Right lobe of liver (tissue), 6 donors: ENCODE measurements around the gene NCAM2. TPM values are rescaled to one million over a fixed set of nuclear protein-coding genes. Genes with fewer than 3 reads are reported as not detected.

Experiments used
- ATAC-seq, 4 donors: fragments of 200-7000 bp; cut with Tn5 transposase; one replicate each; pipeline ENCODE4 v1.9.1; 2020; ENCODE audit warnings: mild to moderate bottlenecking in 4 of 4, moderate library complexity in 4 of 4
- DNase-seq, 3 donors: peaks; one replicate each; pipeline ENCODE4 v3.0.0-alpha.2; 2020
- H3K27ac ChIP-seq, 3 donors: fragments of 200-600 bp; one replicate each; pipeline ENCODE4 v1.8.0; 2022
- H3K27me3 ChIP-seq, 2 donors: fragments of 200-600 bp; one replicate each; pipeline ENCODE4 v1.8.0; 2022
- H3K36me3 ChIP-seq, 4 donors: fragments of 200-600 bp; sonication (generic) in 1 of 4; one replicate each; pipeline versions ENCODE4 v1.5.1 to v1.8.0; 2017 to 2022; ENCODE audit warnings: control low read depth in 1 of 4
- H3K4me1 ChIP-seq, 4 donors: fragments of 200-600 bp; sonication (generic) in 1 of 4; one replicate each; pipeline versions ENCODE4 v1.5.1 to v1.8.0; 2017 to 2022; ENCODE audit warnings: control low read depth in 1 of 4
- H3K4me3 ChIP-seq, 3 donors: fragments of 200-600 bp; one replicate each; pipeline ENCODE4 v1.8.0; 2022
- H3K9me3 ChIP-seq, 4 donors: fragments of 200-600 bp; sonication (generic) in 1 of 4; one replicate each; pipeline versions ENCODE4 v1.5.1 to v1.8.0; 2017 to 2022; ENCODE audit warnings: control low read depth in 1 of 4
- POLR2A ChIP-seq: fragments of 450-650 bp; IDR thresholded peaks from one replicate; pipeline ENCODE4 v1.6.1; 2017; ENCODE audit warnings: antibody characterized with exemption, mild to moderate bottlenecking
- WGBS: methylation state at CpG from one replicate; pipeline ENCODE4 v1.1.6; 2018; ENCODE audit warnings: low coverage, low lambda C conversion rate; ENCODE audit not compliant: insufficient coverage; ENCODE audit errors: missing lambda C conversion rate; 5-methylcytosine and 5-hydroxymethylcytosine counted together
- intact Hi-C, 2 donors: fragments of 100-400 bp; cut with DNase I; formaldehyde crosslinking; loops; one replicate each; pipeline versions ENCODE4 v1.11.2 to v1.14.1; 2022
- total RNA-seq, 6 experiments: library from RNA; depleted of rRNA in 2 of 6; stranded (reverse); fragments of >200 nt in 2 of 6; fragmentation: NEBNext Ultra II Directional in 3 of 6; extraction: Animal tissue kit (Norgen Biotek cat#: 25700) in 3 of 6; gene quantifications; one replicate each; pipeline versions ENCODE4 v1.1.0 to v1.2.4, GENCODE V29; 2016 to 2023
- TF ChIP-seq, protein P1 (sequence below), 4 donors: fragments of 200-600 bp in 3 of 4; fragments of 450-650 bp in 1 of 4; IDR thresholded peaks; one replicate each; pipeline versions ENCODE4 v1.5.1 to v1.8.0; 2016 to 2022; ENCODE audit warnings: antibody characterized with exemption in 4 of 4, mild to moderate bottlenecking in 2 of 4
- donor health status: DM: no; HTN: yes; CAD: no.
- donor health status: DM: no; HTN: no; CAD: no.
- donor health status: DM: no; HTN: no; CAD: no.
- donor health status: DM: no; HTN: yes; CAD: no.
- donor health status: DM: no; HTN: yes; CAD: no.

Gene NCAM2
- total RNA-seq, 6 experiments from 2014 or later = 0.38 to 1.4 (median 0.81) TPM; not detected in 2

- TF ChIP-seq, protein P1, sequence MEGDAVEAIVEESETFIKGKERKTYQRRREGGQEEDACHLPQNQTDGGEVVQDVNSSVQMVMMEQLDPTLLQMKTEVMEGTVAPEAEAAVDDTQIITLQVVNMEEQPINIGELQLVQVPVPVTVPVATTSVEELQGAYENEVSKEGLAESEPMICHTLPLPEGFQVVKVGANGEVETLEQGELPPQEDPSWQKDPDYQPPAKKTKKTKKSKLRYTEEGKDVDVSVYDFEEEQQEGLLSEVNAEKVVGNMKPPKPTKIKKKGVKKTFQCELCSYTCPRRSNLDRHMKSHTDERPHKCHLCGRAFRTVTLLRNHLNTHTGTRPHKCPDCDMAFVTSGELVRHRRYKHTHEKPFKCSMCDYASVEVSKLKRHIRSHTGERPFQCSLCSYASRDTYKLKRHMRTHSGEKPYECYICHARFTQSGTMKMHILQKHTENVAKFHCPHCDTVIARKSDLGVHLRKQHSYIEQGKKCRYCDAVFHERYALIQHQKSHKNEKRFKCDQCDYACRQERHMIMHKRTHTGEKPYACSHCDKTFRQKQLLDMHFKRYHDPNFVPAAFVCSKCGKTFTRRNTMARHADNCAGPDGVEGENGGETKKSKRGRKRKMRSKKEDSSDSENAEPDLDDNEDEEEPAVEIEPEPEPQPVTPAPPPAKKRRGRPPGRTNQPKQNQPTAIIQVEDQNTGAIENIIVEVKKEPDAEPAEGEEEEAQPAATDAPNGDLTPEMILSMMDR (IDR thresholded peaks at IDR 0.05) = no peak
- no peak for TF ChIP-seq POLR2A
- no peak for DNase-seq
- H3K4me3 ChIP-seq = no peak overlapping the region
- intact Hi-C loops = no loop called here
- H3K36me3 ChIP-seq = no peaks in the 10 kb centered on the region
- H3K9me3 ChIP-seq = no peaks in the 10 kb centered on the region
- H3K4me1 ChIP-seq = no peaks in the 10 kb centered on the region
- H3K27me3 ChIP-seq = no peaks in the 10 kb centered on the region
- H3K27ac ChIP-seq = no peak overlapping the region
- ATAC-seq = no peak
- 27% methylated on average over 3 of the region's 3 CpGs for WGBS
These were observed 12.5 kb downstream of the NCAM2 start for GRCh38 chr21:21010698-21011097.

- Histone ChIP-seq H3K4me3 (no peak overlapping the region), H3K9me3 (no peaks in the 10 kb centered on the region), H3K4me1 (no peaks in the 10 kb centered on the region), H3K27ac (no peak overlapping the region), H3K27me3 (no peaks in the 10 kb centered on the region), H3K36me3 (no peaks in the 10 kb centered on the region)
- TF ChIP-seq, protein P1 (IDR thresholded peaks at IDR 0.05) = no peak
- no peak for TF ChIP-seq POLR2A
- DNase-seq = no peak
- WGBS = 9% methylated on average over 1 of the region's 1 CpG
- intact Hi-C loops = no loop called here
- ATAC-seq = no peak
These were observed 20.6 kb downstream of the NCAM2 start for GRCh38 chr21:21018821-21019220.

GRCh38 chr21:21019681-21020080 is 21.5 kb downstream of the NCAM2 start:
- WGBS = 64% methylated on average over 4 of the region's 4 CpGs
- no peak overlapping the region for H3K27ac ChIP-seq
- ATAC-seq = no peak

DNA sequence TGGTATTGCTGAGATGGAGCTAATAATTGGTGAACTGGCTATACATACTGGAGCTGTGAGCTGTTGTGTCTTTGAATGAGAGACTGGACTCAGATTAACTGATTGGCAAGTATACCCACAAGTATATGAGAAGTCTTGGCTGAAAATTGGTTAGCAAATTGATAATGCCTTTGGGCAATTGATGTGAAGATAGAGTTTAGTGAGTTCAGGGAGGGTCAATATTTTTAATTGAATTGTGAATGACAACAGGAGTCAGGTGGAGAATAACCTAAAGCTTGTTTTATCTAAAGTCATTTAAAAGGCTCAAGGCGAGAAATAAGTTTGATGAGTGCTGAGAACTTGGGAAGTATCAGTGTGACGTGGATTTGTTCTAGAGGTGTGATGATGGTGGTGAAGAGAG is 27.5 kb downstream of the NCAM2 start:
- Histone ChIP-seq H3K36me3 (no peaks in the 10 kb centered on the region), H3K9me3 (no peaks in the 10 kb centered on the region), H3K4me1 (no peaks in the 10 kb centered on the region), H3K27ac (no peak overlapping the region), H3K27me3 (no peaks in the 10 kb centered on the region), H3K4me3 (no peak overlapping the region)
- intact Hi-C loops = no loop called here
- no peak for ATAC-seq
- TF ChIP-seq, protein P1 (IDR thresholded peaks at IDR 0.05) = no peak
- TF ChIP-seq POLR2A = no peak
- WGBS = 54% methylated on average over 2 of the region's 2 CpGs
- no peak for DNase-seq

More at GRCh38 chr21:21019681-21020080, 21.5 kb downstream of the NCAM2 start:
- no peaks in the 10 kb centered on the region for H3K9me3 ChIP-seq
- no peak for DNase-seq
- no peak overlapping the region for H3K4me3 ChIP-seq
- no peaks in the 10 kb centered on the region for H3K36me3 ChIP-seq
- no peaks in the 10 kb centered on the region for H3K4me1 ChIP-seq
- TF ChIP-seq, protein P1 (IDR thresholded peaks at IDR 0.05) = no peak
- no peaks in the 10 kb centered on the region for H3K27me3 ChIP-seq
- intact Hi-C loops = no loop called here

DNA sequence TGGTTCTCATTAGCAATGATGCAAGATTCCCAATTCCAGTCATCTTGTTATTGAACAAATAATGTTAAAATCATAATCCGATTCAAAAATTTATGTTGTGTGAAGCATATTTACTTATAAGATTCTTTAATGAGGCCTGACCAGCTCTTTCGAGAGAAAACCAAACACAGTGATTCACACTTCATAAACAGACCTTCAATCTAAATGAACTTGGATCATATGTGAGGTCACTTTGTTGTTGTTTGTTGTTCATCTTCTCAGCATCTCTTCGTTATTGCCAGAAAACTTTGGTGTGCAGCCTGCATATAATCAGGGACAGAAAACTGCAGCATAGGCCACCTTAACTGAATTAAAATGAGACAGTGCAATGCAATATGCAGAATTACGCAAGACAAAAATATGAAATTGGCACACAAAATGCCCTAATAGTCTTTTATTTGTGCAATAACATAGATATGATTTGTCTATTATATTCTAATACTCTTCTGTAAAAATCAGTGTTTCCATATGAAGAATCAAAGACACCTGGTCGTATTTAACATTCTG is 30.1 kb downstream of the NCAM2 start:
- intact Hi-C loops = no loop called here
- H3K9me3 ChIP-seq = no peaks in the 10 kb centered on the region
- no peaks in the 10 kb centered on the region for H3K27me3 ChIP-seq
- ATAC-seq = no peak
- no peaks in the 10 kb centered on the region for H3K36me3 ChIP-seq
- DNase-seq = no peak
- no peak overlapping the region for H3K27ac ChIP-seq
- no peaks in the 10 kb centered on the region for H3K4me1 ChIP-seq
- WGBS = 39% methylated on average over 5 of the region's 5 CpGs
- TF ChIP-seq, protein P1 (IDR thresholded peaks at IDR 0.05) = no peak
- no peak for TF ChIP-seq POLR2A
- H3K4me3 ChIP-seq = no peak overlapping the region
